C4-2B (cell line): ENCODE results near the gene QRFP.
"Not testable (repeated sequence)": the region's sequence is repeated elsewhere in the genome, so short reads cannot be mapped to it uniquely, and the experiment has no call there.

ENCODE experiments used
- ZFX ChIP-seq: fragments of 450-650 bp; IDR thresholded peaks from 2 replicates; pipeline ENCODE4 v1.6.1; 2017
- TF ChIP-seq, protein P1 (sequence below): fragments of 450-650 bp; conservative IDR thresholded peaks from 2 replicates; pipeline ENCODE4 v1.5.1; 2017; ENCODE audit warnings: mild to moderate bottlenecking

GRCh38 chr9:130910670-130911069 lies 14.1 kb upstream of the QRFP start:
- TF ChIP-seq, protein P1, sequence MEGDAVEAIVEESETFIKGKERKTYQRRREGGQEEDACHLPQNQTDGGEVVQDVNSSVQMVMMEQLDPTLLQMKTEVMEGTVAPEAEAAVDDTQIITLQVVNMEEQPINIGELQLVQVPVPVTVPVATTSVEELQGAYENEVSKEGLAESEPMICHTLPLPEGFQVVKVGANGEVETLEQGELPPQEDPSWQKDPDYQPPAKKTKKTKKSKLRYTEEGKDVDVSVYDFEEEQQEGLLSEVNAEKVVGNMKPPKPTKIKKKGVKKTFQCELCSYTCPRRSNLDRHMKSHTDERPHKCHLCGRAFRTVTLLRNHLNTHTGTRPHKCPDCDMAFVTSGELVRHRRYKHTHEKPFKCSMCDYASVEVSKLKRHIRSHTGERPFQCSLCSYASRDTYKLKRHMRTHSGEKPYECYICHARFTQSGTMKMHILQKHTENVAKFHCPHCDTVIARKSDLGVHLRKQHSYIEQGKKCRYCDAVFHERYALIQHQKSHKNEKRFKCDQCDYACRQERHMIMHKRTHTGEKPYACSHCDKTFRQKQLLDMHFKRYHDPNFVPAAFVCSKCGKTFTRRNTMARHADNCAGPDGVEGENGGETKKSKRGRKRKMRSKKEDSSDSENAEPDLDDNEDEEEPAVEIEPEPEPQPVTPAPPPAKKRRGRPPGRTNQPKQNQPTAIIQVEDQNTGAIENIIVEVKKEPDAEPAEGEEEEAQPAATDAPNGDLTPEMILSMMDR, result not testable (repeated sequence)
- not testable (repeated sequence) for TF ChIP-seq ZFX
